ENCODE measurements around the gene OR4D9.

DNA sequence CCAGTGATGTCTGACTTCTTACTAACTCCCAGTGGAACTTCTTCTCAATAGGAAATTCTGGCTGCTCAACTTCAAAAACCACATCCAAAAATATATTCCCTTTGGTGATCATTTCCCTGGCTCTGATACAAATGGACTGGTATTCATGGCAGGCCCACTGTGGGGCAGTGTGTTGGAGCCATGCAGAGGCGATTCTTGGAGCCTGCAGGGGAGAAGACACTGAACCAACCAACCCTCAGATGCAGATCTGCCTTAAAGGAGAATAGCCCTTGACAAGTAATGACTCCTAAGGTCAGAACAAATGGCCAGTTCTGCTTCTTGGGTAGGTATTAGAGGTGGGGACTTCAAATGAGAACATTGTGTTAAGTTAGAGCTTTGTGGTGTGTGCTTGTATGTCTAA lies 12.2 kb downstream of the OR4D9 start:
- TF ChIP-seq, protein P1, sequence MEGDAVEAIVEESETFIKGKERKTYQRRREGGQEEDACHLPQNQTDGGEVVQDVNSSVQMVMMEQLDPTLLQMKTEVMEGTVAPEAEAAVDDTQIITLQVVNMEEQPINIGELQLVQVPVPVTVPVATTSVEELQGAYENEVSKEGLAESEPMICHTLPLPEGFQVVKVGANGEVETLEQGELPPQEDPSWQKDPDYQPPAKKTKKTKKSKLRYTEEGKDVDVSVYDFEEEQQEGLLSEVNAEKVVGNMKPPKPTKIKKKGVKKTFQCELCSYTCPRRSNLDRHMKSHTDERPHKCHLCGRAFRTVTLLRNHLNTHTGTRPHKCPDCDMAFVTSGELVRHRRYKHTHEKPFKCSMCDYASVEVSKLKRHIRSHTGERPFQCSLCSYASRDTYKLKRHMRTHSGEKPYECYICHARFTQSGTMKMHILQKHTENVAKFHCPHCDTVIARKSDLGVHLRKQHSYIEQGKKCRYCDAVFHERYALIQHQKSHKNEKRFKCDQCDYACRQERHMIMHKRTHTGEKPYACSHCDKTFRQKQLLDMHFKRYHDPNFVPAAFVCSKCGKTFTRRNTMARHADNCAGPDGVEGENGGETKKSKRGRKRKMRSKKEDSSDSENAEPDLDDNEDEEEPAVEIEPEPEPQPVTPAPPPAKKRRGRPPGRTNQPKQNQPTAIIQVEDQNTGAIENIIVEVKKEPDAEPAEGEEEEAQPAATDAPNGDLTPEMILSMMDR (IDR thresholded peaks at IDR 0.05; ENCODE audit: insufficient read depth, low read length), result no peak
- no peak for TF ChIP-seq POLR2AphosphoS5 (IDR thresholded peaks at IDR 0.05; ENCODE audit: low read depth)

Data from HL-60 (cell line).